HG02678 (cell line): Measurements from ENCODE around the gene FBXO44.
"Not testable (repeated sequence)": the region's sequence is repeated elsewhere in the genome, so short reads cannot be mapped to it uniquely, and the experiment has no call there.

Source experiments
- ATAC-seq: cut with Tn5 transposase; IDR thresholded peaks from one replicate; pipeline ENCODE4 v1.9.1; 2021; ENCODE audit warnings: mild to moderate bottlenecking, moderate library complexity; ENCODE audit not compliant: unreplicated experiment

Gene FBXO44

GRCh38 chr1:11654137-11654938, at the start of gene FBXO44, which contains the start of gene FBXO2:
Gene FBXO44 (plus strand): TSS chr1:11654877. CDS start chr1:11655836, 959 bp downstream.
Gene FBXO2 (minus strand): TSS chr1:11654429. CDS start chr1:11654340, 89 bp downstream.
- peak; percentile 80 for ATAC-seq

GRCh38 chr1:11606775-11607174, 47.9 kb upstream of the FBXO44 start:
- no peak for ATAC-seq

GRCh38 chr1:11608596-11609130, 46.0 kb upstream of the FBXO44 start:
- not testable (repeated sequence) for ATAC-seq

GRCh38 chr1:11609378-11609777, 45.3 kb upstream of the FBXO44 start:
- not testable (repeated sequence) for ATAC-seq

GRCh38 chr1:11610629-11611180, 44.0 kb upstream of the FBXO44 start:
- ATAC-seq: no peak

GRCh38 chr1:11611638-11612327, 42.9 kb upstream of the FBXO44 start:
- ATAC-seq: no peak

- no peak for ATAC-seq
These were observed 41.3 kb upstream of the FBXO44 start for GRCh38 chr1:11613347-11613746.

GRCh38 chr1:11615090-11615489, 39.6 kb upstream of the FBXO44 start:
- no peak for ATAC-seq

GRCh38 chr1:11616766-11617165, 37.9 kb upstream of the FBXO44 start:
- no peak for ATAC-seq

- ATAC-seq: no peak
These were observed 37.4 kb upstream of the FBXO44 start for GRCh38 chr1:11617314-11617713.

GRCh38 chr1:11617741-11618140, 36.9 kb upstream of the FBXO44 start:
- ATAC-seq: no peak

- no peak for ATAC-seq
These were observed 34.3 kb upstream of the FBXO44 start for GRCh38 chr1:11620405-11620804.

GRCh38 chr1:11620924-11621323, 33.8 kb upstream of the FBXO44 start:
- ATAC-seq: no peak

- no peak for ATAC-seq
These were observed 32.3 kb upstream of the FBXO44 start for GRCh38 chr1:11622398-11622797.

GRCh38 chr1:11623702-11624101, 31.0 kb upstream of the FBXO44 start:
- no peak for ATAC-seq

- no peak for ATAC-seq
These were observed 28.1 kb upstream of the FBXO44 start for GRCh38 chr1:11626551-11626950.

- no peak for ATAC-seq
These were observed 25.9 kb upstream of the FBXO44 start for GRCh38 chr1:11628767-11629166.

- ATAC-seq: no peak
These were observed 25.3 kb upstream of the FBXO44 start for GRCh38 chr1:11629184-11630016.

- no peak for ATAC-seq
These were observed 20.1 kb upstream of the FBXO44 start for GRCh38 chr1:11634365-11635192.

GRCh38 chr1:11638121-11638520, 16.6 kb upstream of the FBXO44 start:
- no peak for ATAC-seq
